ENCODE results near the gene DHX16.
"Not testable (repeated sequence)": the region's sequence is repeated elsewhere in the genome, so short reads cannot be mapped to it uniquely, and the experiment has no call there.

The DHX16 gene

DNA sequence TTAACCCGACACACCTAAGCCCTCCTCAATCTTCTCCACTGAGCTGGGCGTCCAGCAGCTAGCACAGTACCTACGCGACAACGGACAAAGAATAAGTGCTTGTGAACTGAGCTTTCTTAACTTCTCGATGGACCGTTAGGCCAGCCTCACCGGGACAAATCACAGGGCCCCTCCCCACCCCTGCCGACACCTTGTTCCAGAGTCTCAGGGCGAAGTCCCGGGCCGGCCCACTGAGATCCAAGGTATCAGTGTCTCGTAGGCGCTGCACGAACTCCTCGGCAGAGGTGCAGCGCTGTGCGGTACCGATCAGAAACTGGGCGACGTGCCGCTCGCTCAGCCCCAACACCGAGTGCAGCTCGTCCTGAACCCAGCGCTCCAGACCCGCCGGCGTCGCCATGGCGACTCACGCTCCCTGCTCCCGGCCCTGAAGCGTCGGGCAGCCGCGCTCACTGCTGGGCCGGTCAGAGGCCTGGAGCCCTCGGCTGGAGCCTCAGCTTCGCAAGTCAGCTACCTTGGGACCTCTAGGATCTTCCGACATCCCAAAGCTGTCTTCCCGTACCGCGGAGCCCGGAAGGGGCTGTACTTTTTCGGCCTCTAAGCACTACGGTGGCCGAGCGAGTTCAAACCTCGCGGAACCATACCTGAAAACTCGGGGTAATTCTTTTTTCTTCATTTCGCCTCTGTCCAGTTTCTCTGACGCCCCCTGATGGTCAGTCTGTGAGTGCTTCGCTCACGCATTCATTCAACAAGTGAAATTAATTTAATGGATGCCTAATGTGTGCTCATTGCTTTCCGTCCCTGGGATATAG lies at the start of gene DHX16:
DHX16 (minus strand) TSS at position 562 of the 809 bp plus-strand sequence; CDS start at position 397, 165 bp downstream.
- DNase-seq = peak; percentile 88

DNA sequence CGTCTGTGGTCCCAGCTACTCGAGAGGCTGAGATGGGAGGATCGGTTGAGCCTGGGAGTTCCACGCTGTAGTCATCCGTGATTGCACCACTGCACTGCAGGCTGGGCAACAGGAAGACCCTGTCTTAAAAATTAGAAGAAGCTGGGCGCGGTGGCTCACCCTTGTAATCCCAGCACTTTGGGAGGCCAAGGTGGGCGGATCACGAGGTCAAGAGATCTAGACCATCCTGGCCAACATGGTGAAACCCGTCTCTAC lies 49.1 kb upstream of the DHX16 start:
- DNase-seq = not testable (repeated sequence)

DNA sequence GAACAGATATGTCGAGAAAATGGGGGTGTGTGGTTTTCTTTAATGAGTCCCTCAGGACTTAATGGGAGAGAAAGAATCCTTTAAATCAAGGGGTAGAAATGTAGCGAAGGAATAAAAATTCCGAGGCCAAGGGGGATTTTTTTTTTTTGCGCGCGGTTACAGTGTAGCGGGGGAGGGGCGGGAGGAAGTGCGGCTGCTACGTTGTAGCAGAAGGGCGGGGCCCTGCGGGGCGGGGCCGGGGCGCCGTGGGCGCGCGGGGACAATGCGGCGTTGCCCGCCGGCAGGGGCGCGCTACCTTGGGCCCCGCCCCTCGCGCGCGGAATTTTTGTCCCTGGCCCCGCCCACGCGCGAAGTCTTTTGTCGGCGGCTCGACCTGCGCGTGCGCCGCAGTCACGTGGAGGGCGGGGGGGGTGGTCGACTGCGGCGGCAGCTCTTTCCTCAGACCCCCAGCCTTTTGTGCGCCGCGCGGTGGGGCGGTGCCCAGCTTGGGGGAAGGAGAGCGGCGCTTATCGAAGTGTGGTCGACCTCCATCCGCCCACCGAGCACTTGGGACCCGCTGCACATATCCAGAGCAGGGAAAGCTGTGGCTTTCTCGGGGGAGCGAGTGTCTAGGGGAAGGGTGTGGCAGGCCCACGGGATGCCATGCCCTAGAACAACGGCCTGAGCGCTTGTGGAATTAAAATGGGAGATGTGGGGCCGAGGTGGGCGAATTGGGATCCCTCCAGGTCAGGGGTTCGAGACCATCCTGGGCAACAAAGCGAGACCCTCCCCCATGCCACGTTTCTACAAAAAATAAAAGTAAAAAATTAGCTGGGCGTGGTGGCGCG lies 48.6 kb upstream of the DHX16 start:
- DNase-seq = peak; percentile 70

DNA sequence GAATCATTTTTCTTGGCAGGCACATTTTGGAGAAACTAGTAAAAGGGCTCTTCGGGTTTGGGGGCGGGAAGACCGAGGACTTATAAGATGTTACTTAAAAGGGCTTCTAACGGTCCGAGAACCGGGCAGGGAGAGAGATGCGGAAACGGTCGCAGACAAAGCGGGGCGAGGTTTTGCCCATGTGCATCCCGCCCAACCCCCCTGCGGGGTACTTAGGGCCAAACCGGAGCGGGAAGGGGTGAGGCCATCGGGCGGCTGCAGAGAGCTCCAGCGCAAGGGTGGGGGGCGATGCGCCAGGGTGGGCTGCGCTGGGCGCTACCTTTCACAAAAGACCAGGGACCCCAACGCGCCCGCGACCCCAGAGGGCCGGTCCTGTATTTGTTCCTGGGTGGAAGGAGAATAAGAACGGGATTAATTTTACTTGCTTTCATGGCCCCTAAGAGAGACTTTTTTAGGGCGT lies 48.0 kb upstream of the DHX16 start:
- DNase-seq = no peak

DNA sequence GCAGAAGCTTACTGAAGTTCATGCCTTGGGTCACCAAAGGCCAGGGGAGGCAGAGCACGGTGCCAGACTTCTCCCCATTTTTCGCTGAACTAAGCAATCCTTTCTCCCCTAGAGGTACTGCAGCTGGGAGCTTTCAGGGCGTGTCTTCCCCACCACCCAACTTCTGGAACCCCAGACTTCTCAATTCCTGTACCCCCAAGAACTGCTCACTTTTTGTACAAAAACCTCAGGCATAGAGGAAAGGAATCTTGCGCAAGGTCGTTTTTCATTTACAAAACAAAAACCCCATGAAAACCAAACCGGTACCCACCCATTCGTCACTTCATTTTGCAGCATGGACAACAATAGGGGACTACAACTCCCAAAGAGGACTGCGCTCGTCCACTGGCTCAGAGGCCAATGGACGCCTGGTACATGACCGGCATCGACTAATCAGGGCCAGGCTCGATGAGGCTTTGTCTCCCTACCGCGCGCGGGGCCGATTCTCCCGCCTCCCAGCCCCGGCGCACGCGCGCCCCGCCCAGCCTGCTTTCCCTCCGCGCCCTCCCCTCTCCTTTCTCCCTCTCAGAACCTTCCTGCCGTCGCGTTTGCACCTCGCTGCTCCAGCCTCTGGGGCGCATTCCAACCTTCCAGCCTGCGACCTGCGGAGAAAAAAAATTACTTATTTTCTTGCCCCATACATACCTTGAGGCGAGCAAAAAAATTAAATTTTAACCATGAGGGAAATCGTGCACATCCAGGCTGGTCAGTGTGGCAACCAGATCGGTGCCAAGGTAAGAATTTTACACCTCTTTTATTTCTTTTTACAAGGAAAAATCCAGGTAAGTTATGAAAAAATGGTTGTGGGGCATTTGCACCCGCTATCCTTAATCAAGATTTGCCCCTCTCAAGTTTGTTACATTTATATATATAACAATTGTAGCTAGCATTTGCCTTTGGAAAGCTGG lies 47.3 kb upstream of the DHX16 start, which contains the start of gene TUBB:
TUBB (plus strand) TSS at position 562 of the 947 bp plus-strand sequence; CDS start at position 717, 155 bp downstream.
- DNase-seq = peak; percentile 96

DNA sequence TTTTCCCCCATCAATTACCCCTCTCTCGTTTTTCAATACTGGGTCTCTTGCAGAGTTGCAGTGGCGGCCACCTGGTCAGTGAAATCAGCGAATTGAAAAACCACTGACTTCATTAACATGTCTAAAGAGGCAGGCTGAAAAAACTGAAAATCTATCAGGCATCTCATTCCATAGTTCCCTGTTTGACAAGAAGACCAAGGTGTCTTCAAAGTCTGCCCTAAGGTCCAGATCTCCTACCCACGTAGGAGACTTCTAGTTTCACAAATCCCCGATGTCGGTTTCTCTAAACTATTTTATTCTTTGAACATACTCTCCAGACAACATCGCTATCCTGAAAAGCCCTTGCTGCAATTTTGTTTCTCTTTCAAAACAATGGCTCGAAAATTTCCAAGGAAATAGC lies 46.5 kb upstream of the DHX16 start:
- no peak for DNase-seq

DNA sequence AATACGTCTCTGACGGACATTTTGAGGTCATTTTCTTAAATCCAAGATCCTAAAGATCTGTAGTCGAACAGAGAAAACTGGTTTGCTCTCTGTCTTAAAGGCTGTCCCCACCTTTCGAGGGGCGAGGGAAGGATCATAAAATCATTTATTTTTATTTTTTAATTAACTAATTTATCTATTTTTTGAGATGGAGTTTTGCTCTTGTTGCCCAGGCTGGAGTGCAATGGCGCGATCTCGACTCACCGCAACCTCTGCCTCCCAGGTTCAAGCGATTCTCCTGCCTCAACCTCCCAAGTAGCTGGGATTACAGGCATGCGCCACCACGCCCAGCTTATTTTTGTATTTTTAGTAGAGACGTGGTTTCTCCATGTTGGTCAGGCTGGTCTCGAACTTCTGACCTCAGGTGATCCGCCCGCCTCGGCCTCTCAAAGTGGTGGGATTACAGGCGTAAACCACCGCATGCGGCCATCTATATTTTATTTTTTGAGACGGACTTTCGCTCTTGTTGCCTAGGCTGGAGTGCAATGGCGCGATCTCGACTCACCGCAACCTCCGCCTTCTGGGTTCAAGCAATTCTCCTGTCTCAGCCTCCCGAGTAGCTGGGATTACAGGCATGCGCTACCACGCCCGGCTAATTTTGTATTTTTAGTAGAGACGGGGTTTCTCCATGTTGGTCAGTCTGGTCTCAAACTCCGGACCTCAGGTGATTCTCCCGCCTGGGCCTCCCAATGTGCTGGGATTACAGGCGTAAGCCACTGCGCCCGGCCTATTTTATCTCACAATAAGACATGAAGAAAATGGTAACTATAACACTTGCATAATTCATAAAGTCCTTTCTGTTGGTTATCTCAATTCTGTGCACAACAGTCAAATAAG lies 45.3 kb upstream of the DHX16 start:
- not testable (repeated sequence) for DNase-seq

DNA sequence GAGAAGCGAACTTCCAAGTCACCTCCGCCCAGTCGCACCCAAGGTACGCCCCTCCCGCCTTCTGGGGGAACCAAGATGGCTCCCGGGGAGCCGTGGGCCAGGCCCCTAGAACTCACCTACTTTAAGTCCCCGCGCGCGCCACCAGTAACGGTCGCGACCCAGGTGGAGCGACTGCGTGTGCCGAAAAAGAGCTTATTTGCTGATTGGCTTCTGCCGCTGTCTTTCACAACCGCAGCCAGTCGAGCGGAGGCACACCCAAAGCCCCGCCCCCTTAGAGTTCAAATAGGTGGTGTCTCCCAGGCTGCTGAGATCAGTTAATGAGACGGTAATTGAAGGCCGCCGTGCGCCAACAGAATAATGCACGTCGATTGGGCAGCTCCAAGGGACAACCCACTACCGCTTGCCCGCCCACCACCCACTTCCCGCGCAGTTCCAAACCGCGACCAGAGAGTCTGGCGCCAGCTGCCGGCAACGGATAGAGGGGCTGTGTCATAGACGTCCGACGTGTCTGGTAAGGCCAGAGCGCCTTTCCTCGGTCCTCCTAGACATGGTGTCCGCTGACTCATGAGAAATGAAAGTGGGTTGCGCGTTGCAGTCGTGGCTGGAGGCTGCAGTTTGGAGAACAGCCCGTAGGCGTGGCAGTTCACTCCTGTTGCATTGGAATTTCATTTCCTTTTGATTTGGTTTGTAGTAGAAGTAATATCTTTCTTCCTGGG lies 44.5 kb upstream of the DHX16 start, which contains the start of gene MDC1:
MDC1 (minus strand) TSS at position 153 of the 716 bp plus-strand sequence. CDS start 2,106 bp downstream, outside the sequence.
- DNase-seq = peak; percentile 98

DNA sequence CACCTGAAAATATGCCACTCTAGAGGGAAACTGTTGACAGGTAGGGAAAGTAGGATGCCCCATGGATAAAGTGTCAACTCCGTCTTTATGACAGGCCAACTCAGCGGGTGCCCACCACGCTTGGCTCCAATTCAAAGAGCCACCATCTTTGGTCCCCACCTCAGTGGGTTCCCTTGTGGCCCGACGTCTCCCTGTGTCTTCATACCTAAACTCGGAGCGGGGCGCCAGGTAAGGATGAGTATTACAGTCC lies 44.0 kb upstream of the DHX16 start:
- DNase-seq = no peak

DNA sequence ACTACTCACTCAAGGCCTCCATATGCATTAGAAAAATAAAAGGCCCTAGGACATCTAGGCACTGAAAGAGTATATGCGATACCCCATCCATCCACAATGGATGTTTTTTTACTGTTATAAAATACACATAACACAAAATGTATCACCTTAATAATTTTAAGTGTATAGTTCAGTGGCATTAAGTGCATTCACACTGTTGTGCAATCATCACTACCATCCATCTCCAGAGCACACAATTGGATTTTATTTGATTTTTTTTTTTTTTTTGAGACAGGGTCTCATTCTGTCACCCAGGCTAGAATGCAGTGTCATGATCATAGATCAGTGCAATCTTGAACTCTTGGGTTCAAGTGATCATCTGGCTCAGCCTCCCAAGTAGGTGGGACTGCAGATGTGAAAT lies 41.5 kb upstream of the DHX16 start:
- no peak for DNase-seq

DNA sequence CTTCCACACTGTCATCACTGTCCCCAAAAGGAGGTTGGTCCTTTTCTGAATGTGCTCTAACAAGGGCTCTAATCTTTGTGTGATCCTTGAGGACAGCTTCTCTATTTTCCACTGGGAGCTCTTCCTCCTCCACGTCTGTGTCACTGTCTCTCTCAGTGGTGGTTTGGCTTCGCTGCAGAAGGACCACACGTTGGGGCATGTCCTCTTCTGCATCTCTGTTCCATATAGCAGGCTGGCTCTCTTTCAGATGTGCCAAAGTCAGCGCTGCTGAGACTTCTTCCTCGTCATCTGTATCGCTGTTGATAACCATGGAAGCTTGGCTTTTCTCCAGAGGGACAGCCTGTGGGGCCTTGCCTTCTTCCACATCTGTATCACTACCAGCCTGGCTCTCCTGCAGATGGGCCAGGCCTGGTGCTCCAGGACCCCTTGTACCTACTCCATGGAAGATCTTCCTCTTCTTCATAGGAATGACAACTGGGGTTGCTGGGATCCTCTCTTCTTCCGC lies 39.7 kb upstream of the DHX16 start:
- no peak for DNase-seq

DNA sequence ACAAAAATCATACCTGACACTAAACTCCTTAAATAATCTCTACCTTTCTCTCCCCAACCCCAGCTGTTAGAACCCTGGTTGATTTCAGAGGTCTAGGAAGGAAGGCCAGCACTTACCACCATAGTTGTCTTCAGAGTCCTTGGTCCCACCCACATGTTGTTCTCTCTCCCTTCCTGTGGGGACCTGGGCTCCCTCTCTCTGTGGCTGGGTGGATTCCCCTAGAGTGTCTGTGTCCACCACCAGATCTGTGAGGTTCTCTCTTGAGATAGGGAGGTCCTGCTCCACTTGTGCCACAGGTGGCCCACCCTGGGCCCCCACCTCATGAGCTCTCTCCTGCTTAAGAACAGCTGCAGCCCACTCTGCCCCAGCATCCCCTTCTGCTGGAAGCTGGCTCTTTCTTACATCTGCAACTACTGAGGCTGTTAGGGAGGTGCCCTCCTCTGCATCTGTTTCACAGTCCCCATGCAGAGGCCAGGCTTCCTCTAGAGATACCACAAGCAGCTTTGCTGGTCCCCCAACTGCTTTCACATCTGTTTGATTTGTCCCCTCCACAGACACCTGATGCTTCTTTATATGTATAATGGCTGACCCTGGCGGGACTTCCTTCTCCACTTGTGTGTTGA lies 39.1 kb upstream of the DHX16 start:
- no peak for DNase-seq

DNA sequence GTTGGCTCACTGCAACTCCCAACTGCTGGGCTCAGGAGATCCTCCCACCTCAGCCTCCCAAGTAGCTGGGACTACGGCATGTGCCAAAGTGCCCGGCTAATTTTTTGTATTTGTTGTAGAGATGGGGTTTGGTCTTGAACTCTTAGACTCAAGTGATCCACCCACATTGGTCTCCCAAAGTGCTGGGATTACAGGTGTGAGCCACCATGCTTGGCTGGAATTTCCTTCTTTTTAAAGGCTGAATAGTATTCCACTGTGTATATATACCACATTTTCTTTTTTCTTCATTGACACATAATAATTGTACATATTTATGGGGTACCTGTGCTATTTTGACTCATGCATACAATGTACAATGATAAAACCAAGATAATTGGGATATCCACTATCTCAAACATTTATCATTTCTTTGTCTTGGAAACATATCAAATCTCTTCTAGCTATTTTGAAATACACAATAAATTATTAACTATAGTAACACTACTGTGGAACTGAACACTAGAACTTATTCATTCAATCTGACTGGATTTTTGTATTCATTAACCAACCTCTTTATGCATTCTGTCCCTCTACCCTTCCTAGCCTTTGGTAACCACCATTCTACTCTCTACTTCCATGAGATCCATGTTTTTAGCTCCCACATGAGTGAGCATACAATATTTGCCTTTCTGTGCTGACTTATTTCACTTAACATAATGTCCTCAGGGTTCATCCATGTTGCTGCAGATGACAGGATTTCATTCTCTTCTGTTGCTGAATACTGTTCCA lies 36.5 kb upstream of the DHX16 start:
- DNase-seq = no peak

DNA sequence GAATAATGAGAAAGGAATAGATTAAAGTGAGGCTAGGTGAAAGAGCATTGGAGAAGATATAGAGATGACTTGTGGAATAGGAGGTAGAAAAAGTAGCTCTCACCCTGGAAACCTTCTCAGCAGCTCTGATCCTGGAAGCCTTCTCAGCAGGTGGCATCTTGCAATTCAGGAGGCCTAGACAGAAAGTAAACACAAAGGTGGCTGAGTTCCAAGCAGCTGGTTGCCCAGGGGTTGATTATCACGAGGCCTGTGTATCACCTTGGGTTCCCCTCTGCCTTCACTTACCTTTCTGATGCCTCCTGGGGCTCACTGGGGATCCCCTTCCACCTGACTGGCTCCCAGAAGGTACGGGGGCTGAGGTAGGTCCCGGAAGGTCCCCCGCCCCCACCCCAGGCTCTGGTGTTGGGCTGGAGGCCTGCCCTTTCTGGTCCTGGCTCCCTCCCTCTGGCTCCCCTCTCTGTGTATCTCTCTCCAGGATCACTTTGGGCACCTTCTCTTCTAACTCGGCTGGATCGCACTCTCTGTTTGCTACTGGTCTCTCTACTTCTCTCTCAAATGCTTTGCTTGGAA lies 34.6 kb upstream of the DHX16 start:
- no peak for DNase-seq

DNA sequence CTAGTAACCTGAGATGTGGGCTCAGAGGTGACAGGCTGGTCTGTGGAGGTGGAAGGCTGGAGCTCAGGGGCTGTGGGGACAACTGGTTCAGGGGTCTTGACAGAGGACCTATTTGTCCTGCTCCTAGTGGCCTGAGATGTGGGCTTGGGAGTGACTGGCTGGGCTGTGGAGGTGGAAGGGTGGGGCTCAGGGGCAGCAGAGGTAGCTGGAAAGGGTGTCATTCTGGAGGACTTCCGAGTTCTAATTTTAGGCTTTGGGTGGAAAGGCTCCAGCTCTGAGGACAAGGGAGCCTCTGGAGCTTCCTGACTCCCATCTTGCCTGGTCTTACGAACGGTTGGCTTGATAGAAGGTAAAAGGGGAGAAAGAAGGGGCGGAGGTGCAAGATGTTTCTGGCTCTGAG lies 32.8 kb upstream of the DHX16 start:
- no peak for DNase-seq

DNA sequence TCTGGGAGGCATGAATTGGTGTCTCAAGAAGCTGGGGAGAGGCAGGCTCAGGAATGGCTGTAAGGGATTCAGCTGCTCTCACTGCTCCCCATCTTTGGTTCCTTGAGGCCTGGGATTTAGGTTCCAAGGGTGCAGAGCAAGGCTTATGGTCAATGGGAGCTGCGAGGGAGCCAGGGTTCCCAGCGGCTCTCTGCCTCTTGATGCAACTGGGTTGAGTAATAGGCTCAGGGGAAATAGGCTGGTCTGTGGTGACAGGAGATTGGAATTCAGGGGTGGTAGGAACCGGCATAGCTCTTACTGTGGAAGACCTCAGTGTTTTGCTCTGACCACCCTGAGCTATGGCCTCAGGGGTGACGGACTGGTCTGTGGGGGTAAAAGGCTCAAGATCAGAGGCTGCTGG lies 31.0 kb upstream of the DHX16 start:
- DNase-seq = no peak

DNA sequence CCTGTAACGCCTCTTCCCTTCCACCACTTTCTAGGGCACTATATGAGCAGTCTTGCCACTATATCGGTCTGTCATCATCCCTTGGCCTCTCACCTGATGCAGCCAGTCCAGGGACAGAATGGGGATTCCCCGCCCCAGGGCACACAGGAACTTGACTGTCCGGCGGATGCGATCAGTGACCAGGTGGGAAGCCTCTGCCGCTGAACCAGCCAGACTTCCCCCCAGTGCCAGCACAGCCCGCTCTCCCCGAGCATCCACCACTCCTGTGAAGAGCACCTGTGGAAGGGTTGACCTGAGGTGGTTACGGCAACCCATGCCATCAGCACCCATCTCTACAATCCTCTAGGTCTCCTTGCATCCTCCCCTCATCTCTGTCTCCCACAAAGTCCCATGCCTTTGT lies 30.2 kb upstream of the DHX16 start:
- DNase-seq = no peak

DNA sequence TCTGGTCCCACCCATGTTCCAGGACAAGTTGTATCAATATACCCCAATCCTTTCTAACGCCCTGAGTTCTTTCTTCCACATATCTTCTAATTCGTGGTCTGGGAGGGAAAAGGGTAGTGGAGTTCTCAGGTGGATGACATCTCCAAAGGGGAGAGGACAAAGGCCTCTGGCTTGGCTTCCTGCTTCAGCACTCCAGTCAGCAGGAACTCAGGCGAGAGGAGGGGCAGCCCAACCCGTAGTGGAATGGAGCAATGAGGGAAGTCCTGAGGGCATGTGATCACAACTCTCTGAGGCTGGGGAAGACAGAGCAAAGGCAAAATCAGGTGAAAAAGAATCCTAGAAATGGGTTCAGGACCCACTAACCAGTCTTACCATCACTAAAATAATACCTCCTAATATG lies 27.5 kb upstream of the DHX16 start:
- no peak for DNase-seq

DNA sequence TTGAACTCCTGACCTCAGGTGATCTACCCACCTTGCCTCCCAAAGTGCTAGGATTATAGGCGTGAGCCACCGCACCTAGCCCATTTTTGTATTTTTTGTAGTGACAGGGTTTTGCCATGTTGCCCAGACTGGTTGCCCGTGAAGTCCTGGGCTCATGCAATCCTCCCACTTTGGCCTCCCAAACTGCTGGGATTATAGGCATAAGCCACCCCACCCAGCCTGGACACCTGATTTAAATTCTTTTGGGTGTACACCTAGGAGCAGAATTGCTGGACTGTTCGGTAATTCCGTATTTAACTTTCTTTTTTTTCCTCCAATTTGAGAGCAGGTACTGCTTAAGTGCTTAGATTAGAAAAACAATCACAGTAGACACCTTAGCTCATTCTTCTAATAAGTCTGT lies 23.6 kb upstream of the DHX16 start:
- DNase-seq = no peak

All from NCI-H1694 treated with DMSO at 0.1 percent for 48 hours (cell line).